Measurements from ENCODE around the gene ATP6V0E1.

ATP6V0E1 gene

DNA sequence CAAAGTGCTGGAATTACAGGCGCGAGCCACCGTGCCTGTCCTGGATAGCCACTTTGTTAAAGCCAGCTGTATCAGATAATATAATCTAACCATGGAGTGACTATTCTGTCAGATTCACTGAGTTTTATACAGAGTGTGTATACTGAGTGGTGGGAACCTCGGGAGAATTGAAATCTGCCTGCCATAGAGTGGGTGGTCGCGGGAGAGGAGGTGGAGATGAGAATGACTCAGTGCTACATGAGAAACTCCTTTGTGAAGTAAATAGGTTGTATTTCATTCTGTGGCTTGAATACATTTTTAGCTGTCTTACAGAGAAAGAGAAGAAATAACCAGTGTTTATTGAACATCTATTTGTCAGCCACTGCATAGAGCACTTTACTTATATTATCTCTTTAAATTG is 26.4 kb downstream of the ATP6V0E1 start:
- TF ChIP-seq, protein P1, sequence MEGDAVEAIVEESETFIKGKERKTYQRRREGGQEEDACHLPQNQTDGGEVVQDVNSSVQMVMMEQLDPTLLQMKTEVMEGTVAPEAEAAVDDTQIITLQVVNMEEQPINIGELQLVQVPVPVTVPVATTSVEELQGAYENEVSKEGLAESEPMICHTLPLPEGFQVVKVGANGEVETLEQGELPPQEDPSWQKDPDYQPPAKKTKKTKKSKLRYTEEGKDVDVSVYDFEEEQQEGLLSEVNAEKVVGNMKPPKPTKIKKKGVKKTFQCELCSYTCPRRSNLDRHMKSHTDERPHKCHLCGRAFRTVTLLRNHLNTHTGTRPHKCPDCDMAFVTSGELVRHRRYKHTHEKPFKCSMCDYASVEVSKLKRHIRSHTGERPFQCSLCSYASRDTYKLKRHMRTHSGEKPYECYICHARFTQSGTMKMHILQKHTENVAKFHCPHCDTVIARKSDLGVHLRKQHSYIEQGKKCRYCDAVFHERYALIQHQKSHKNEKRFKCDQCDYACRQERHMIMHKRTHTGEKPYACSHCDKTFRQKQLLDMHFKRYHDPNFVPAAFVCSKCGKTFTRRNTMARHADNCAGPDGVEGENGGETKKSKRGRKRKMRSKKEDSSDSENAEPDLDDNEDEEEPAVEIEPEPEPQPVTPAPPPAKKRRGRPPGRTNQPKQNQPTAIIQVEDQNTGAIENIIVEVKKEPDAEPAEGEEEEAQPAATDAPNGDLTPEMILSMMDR (IDR thresholded peaks at IDR 0.05): no peak

DNA sequence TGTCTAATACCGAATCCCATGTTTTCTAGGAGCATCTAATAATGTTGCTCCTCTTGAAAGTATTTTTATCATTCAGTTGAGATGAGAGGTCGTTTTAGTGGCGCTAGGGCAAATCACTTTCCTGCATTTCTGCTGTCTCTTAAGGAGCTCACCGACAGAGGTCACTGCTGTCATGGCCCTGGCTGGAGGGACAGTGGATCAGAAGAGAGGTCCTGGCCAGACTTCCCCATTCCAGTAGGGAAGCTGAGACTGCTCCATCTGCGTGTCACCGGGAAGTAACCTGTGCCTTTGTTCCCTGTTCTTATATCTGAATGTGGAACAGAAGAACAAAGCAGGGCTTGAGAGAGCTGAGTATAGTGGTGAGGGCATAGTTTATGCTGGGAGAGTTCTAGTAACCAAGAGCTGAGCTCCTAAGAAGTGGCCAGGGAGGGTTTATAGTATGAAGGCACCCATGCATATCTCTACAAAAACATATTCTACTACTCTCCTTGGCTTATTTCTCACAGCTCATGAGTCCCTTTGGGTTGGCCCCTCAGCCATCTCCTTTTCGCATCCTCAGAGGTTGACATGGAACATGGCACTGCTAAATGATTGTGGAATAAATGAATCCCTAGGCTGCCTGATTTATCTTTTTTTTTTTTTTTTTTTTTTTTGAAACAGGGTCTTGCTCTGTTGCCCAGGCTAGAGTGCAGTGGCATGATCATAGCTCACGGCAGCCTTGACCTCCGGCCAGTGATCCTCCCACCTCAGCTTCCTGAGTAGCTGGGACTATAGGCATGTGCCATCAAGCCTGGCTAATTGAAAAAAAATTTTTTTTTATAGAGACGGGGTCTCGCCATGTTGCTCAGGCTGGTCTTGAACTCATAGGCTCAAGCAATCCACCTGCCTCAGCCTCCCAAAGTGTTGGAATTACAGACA is 27.2 kb downstream of the ATP6V0E1 start:
- TF ChIP-seq, protein P1 (IDR thresholded peaks at IDR 0.05): peak; percentile 46

DNA sequence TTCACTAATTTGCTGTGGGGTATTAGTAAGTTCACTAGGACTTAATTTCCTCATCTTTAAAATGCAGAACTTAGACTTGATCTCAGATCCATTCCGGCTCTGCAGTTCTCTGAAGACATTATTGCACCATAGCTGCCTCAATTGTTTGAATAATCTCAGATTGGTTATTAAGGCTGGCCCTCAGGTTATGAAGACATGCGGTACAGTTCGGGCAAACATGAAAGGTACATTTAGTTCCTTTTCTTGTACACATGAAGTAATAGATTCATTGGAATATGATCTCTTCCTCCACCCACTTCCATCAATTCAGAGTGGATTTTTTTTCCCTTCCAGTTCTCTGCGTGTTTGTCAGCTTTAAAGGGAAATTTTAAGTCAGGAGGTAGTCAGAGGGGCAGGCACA is 28.0 kb downstream of the ATP6V0E1 start:
- TF ChIP-seq, protein P1 (IDR thresholded peaks at IDR 0.05): no peak

DNA sequence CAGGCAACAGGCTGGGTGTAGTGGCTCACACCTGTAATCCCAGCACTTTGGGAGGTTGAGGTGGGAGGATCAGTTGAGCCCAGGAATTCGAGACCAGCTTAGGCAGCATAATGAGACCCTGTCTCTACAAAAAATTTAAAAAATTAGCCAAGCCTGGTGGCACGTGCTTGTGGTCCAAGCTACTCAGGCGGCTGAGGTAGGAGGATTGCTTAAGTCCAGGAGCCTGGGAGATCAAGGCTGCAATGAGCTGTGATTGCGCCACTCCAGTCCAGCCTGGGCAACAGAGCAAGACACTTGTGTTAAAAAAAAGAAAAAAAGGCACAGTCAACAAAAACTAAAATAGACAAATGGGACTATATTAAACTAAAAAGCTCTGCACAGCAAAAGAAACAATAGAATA is 29.3 kb downstream of the ATP6V0E1 start:
- TF ChIP-seq, protein P1 (IDR thresholded peaks at IDR 0.05): no peak

DNA sequence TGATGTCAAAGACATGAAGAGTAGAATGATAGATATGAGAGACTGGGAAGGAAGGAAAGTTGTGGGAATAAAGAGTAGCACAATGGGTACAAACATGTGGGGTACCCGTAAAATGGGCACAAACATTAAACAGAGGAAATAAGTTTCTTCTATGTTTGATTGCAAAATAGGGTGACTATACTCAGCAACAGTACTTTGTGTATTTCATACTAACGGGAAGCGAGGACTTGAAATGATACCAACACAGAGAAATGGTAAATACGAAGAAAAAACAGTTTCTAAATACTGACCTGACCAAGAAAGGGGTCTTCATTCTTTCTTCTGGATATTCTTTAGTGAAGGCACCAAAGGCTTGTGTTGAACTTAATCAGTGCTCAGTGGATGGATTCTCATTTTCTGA is 31.1 kb downstream of the ATP6V0E1 start:
- TF ChIP-seq, protein P1 (IDR thresholded peaks at IDR 0.05): no peak

DNA sequence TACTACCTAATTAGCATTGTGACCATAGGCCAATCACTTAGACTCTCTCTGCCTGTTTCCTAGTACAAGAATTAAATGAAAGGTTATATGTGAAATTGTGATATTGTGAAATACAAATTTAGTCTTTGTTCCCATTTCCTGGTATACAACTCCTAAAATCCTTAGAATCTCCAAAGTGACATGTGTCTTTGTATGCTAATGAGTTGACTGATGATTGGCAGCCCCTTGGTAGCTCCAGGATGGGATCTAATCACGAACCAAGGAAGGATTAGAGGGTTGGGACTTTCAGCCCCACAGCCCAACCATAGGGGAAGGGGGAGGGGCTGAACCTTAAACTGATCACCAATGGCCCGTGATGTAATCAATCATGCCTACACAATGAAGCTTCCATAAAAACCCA is 31.6 kb downstream of the ATP6V0E1 start:
- TF ChIP-seq, protein P1 (IDR thresholded peaks at IDR 0.05): no peak

DNA sequence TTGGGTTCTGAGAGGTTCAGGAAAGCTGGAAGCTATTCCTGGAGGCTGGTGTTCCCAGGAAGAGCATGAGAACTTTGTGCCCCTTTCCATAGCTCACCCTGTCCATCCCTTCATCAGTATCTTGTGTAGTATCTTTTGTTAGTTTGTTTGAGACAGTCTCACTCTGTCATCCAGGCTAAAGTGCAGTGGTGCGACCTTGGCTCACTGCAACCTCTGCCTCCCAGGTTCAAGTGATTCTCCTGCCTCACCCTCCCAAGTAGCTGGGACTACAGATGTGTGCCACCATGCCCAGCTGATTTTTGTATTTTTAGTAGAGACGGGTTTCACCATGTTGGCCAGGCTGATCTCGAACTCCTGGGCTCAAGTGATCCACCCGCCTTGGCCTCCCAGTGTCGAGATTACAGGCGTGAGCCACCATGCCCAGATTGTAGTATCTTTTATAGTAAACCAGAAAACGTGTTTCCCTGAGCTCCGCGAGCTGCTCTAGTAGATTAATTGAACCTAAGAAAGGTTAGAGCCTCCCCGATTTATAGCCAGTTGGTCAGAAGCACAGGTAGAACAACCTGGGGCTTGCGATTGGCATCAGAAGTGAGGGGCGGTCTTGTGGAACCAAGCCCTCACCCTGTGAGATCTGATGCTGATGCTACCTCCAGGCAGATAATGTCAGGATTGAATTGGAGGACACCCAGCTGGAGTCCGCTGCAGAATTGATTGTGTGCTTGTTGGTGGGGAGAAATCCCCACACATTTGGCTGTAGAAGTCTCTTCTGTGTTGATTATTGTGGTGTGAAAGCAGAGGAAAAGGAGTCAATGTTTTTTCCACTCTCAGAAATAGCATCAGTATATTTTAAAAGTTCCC is 32.3 kb downstream of the ATP6V0E1 start:
- TF ChIP-seq, protein P1 (IDR thresholded peaks at IDR 0.05): no peak
